Fibroblast of skin of right biceps (primary cell): ENCODE data around the gene CRADD.
"Not testable (repeated sequence)": the region's sequence is repeated elsewhere in the genome, so short reads cannot be mapped to it uniquely, and the experiment has no call there.

Source experiments
- DNase-seq: peaks from one replicate; pipeline ENCODE4 v3.0.0-alpha.2; 2013

The CRADD gene

GRCh38 chr12:93762059-93762719 is 85.0 kb downstream of the CRADD start:
- peak; percentile 81 for DNase-seq

- DNase-seq: no peak
Measured at GRCh38 chr12:93762912-93763553, 85.9 kb downstream of the CRADD start.

GRCh38 chr12:93763746-93764147 is 86.6 kb downstream of the CRADD start:
- DNase-seq: no peak

- no peak for DNase-seq
Measured at GRCh38 chr12:93766371-93766770, 89.2 kb downstream of the CRADD start.

- peak; percentile 87 for DNase-seq
Measured at GRCh38 chr12:93766796-93767523, 89.8 kb downstream of the CRADD start.

- DNase-seq: peak; percentile 48
Measured at GRCh38 chr12:93767524-93767863, 90.3 kb downstream of the CRADD start.

GRCh38 chr12:93772003-93772700 is 95.0 kb downstream of the CRADD start:
- DNase-seq: no peak

- DNase-seq: peak; percentile 75
Measured at GRCh38 chr12:93773122-93773871, 96.1 kb downstream of the CRADD start.

- DNase-seq: peak; percentile 99
Measured at GRCh38 chr12:93776581-93777018, 99.4 kb downstream of the CRADD start.

- peak; percentile 86 for DNase-seq
Measured at GRCh38 chr12:93777254-93777653, 100.1 kb downstream of the CRADD start.

GRCh38 chr12:93778306-93778705 is 101.1 kb downstream of the CRADD start:
- DNase-seq: peak; percentile 92

- no peak for DNase-seq
Measured at GRCh38 chr12:93778766-93779165, 101.6 kb downstream of the CRADD start.

- peak; percentile 72 for DNase-seq
Measured at GRCh38 chr12:93780101-93780641, 103.0 kb downstream of the CRADD start.

GRCh38 chr12:93780886-93781285 is 103.7 kb downstream of the CRADD start:
- not testable (repeated sequence) for DNase-seq

GRCh38 chr12:93781961-93782360 is 104.8 kb downstream of the CRADD start:
- DNase-seq: not testable (repeated sequence)

GRCh38 chr12:93782853-93783252 is 105.7 kb downstream of the CRADD start:
- no peak for DNase-seq

GRCh38 chr12:93783832-93784231 is 106.7 kb downstream of the CRADD start:
- no peak for DNase-seq

- DNase-seq: peak; percentile 75
Measured at GRCh38 chr12:93784339-93785086, 107.3 kb downstream of the CRADD start.

- peak; percentile 99 for DNase-seq
Measured at GRCh38 chr12:93785249-93786010, 108.3 kb downstream of the CRADD start.

GRCh38 chr12:93786656-93787397 is 109.7 kb downstream of the CRADD start:
- DNase-seq: peak; percentile 89
